ENCODE results near the gene NUDC.

NUDC gene

GRCh38 chr1:26991310-26992116 lies 70.0 kb downstream of the NUDC start:
- DNase-seq, result no peak

- peak; percentile 81 for DNase-seq
Observed at GRCh38 chr1:26993237-26994019, 71.9 kb downstream of the NUDC start, which contains the start of gene TRNP1. TSS of gene TRNP1 (plus strand) at chr1:26993692. CDS start at chr1:26993787, 95 bp downstream.

GRCh38 chr1:26994020-26994786 lies 72.7 kb downstream of the NUDC start:
- DNase-seq, result no peak

GRCh38 chr1:26994787-26995517 lies 73.4 kb downstream of the NUDC start:
- no peak for DNase-seq

- DNase-seq, result no peak
Observed at GRCh38 chr1:26996024-26996423, 74.5 kb downstream of the NUDC start.
